OCI-LY7 (cell line): ENCODE measurements around the gene TSPAN12.

Experiments used
- CTCF ChIP-seq: fragments of 200-600 bp; sonication (generic); conservative IDR thresholded peaks from 2 replicates; pipeline ENCODE4 v1.5.1; 2014; ENCODE audit warnings: mild to moderate bottlenecking, antibody characterized with exemption, low read length, moderate library complexity, mixed read lengths
- EZH2phosphoT487 ChIP-seq: fragments of 200-600 bp; sonication (generic); IDR thresholded peaks from 2 replicates; pipeline ENCODE4 v1.6.1; 2018; ENCODE audit warnings: low read depth, borderline replicate concordance, mild to moderate bottlenecking, mixed run types, antibody characterized with exemption, low read length, moderate library complexity, mixed read lengths

GRCh38 chr7:120859459-120859858 is 1.5 kb upstream of the TSPAN12 start:
- TF ChIP-seq CTCF: no peak
- no peak for TF ChIP-seq EZH2phosphoT487
